Loucy (cell line): ENCODE measurements around the gene EEF1G.

Experiments
- H2AFZ ChIP-seq: fragments of 200-600 bp; sonication (generic); 2 replicates; pipeline ENCODE4 v1.6.0; 2016; ENCODE audit warnings: antibody characterized with exemption, mild to moderate bottlenecking, low read length, moderate library complexity
- H3F3A ChIP-seq: fragments of 200-600 bp; 2 replicates; pipeline ENCODE4 v1.6.0; 2016; ENCODE audit warnings: antibody characterized with exemption, low read depth, mild to moderate bottlenecking
- H3K27me3 ChIP-seq: fragments of 200-600 bp; sonication (generic); 2 replicates; pipeline ENCODE4 v1.6.1; 2014; ENCODE audit warnings: low read length, mild to moderate bottlenecking; ENCODE audit not compliant: insufficient read depth, poor library complexity, severe bottlenecking
- H3K36me3 ChIP-seq: fragments of 200-600 bp; sonication (generic); 2 replicates; pipeline ENCODE4 v1.6.1; 2016; ENCODE audit warnings: low read length; ENCODE audit not compliant: insufficient read depth
- H3K4me1 ChIP-seq: fragments of 200-600 bp; sonication (generic); 2 replicates; pipeline ENCODE4 v1.5.1; 2014; ENCODE audit warnings: low read length, mild to moderate bottlenecking; ENCODE audit not compliant: insufficient read depth, poor library complexity, severe bottlenecking
- H3K4me2 ChIP-seq: fragments of 200-600 bp; sonication (generic); 2 replicates; pipeline ENCODE4 v1.6.0; 2014; ENCODE audit warnings: antibody characterized with exemption, low read length, low read depth, mild to moderate bottlenecking; ENCODE audit not compliant: poor library complexity, severe bottlenecking
- H3K4me3 ChIP-seq: fragments of 200-600 bp; sonication (generic); 2 replicates; pipeline ENCODE4 v1.5.1; 2014; ENCODE audit warnings: low read length, mild to moderate bottlenecking, mixed read lengths; ENCODE audit not compliant: poor library complexity, severe bottlenecking
- H3K79me2 ChIP-seq: fragments of 200-600 bp; sonication (generic); 2 replicates; pipeline ENCODE4 v1.6.1; 2014; ENCODE audit warnings: low read length; ENCODE audit not compliant: insufficient read depth
- H3K9ac ChIP-seq: fragments of 200-600 bp; sonication (generic); 2 replicates; pipeline ENCODE4 v1.6.0; 2014; ENCODE audit warnings: mild to moderate bottlenecking, low read depth, low read length, moderate library complexity; ENCODE audit not compliant: poor library complexity, severe bottlenecking
- H3K9me2 ChIP-seq: fragments of 200-600 bp; sonication (generic); replicated peaks from 2 replicates; pipeline ENCODE4 v1.6.1; 2016; ENCODE audit warnings: low read depth, low read length, mixed read lengths
- H3K9me3 ChIP-seq: fragments of 200-600 bp; sonication (generic); 2 replicates; pipeline ENCODE4 v1.6.1; 2014; ENCODE audit warnings: mild to moderate bottlenecking, antibody characterized with exemption, low read length, low read depth; ENCODE audit not compliant: insufficient read depth
- H4K20me1 ChIP-seq: fragments of 200-600 bp; sonication (generic); 2 replicates; pipeline ENCODE4 v1.6.0; 2014; ENCODE audit warnings: antibody characterized with exemption, low read length, mild to moderate bottlenecking; ENCODE audit not compliant: insufficient read depth, poor library complexity, severe bottlenecking
- EZH2phosphoT487 ChIP-seq: fragments of 200-600 bp; IDR thresholded peaks from 2 replicates; pipeline ENCODE4 v1.6.1; 2018; ENCODE audit warnings: antibody characterized with exemption, mild to moderate bottlenecking, moderate library complexity, borderline replicate concordance
- TF ChIP-seq, protein P1 (sequence below): fragments of 200-600 bp; sonication (generic); conservative IDR thresholded peaks from 2 replicates; pipeline ENCODE4 v1.5.1; 2014; ENCODE audit warnings: mild to moderate bottlenecking, antibody characterized with exemption, low read length

EEF1G gene

DNA sequence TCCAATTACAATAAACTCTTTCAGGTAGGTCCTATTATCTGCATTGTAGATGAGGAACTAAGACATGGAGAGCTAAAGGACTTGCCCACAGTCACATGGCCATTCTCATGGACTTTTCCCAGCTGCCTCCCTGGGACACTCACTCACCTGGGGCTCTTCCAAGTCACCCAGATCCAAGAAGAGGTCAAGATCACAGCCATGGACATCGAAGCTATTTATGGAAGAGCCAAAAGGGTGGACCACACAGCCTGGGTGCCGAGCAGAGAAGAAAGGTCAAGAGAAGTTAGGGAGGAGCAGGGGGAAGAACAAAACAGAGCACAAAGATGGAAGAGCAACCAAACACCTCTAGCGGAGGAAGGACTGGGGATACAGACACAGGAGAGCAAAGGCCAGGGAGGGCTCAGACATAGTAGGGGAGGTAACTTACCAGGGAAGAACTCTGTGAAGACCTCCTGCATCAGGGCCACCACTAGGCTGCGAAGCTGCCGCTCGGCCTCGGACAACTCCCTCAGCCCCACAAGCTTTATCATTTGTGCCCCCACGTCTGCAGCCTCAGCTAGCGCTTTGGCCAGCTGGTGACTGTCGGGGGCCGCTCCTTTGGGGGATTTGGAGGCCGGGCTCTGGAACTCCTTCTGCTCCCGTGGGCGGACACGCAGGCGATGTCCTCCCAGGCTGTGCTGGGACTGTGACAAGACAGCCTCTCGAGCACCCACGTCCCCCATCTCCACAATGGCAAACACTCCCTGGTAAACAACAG lies 7.4 kb upstream of the EEF1G start:
- peaks cover 31% of the 10 kb centered on the region; the same call in 1 of the 2 replicates for H3K79me2 ChIP-seq
- no peaks in the 10 kb centered on the region for H3F3A ChIP-seq
- peaks cover 4% of the 10 kb centered on the region for H4K20me1 ChIP-seq
- no peaks in the 10 kb centered on the region for H3K27me3 ChIP-seq
- no peaks in the 10 kb centered on the region for H3K9me2 ChIP-seq
- no peak overlapping the region for H3K4me2 ChIP-seq
- TF ChIP-seq EZH2phosphoT487 = no peak
- TF ChIP-seq, protein P1, sequence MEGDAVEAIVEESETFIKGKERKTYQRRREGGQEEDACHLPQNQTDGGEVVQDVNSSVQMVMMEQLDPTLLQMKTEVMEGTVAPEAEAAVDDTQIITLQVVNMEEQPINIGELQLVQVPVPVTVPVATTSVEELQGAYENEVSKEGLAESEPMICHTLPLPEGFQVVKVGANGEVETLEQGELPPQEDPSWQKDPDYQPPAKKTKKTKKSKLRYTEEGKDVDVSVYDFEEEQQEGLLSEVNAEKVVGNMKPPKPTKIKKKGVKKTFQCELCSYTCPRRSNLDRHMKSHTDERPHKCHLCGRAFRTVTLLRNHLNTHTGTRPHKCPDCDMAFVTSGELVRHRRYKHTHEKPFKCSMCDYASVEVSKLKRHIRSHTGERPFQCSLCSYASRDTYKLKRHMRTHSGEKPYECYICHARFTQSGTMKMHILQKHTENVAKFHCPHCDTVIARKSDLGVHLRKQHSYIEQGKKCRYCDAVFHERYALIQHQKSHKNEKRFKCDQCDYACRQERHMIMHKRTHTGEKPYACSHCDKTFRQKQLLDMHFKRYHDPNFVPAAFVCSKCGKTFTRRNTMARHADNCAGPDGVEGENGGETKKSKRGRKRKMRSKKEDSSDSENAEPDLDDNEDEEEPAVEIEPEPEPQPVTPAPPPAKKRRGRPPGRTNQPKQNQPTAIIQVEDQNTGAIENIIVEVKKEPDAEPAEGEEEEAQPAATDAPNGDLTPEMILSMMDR = no peak
- H3K36me3 ChIP-seq = peaks cover 39% of the 10 kb centered on the region; the same call in 1 of the 2 replicates
- H2AFZ ChIP-seq = no peak overlapping the region
- H3K9ac ChIP-seq = no peak overlapping the region
- H3K4me3 ChIP-seq = no peak overlapping the region
- no peaks in the 10 kb centered on the region for H3K4me1 ChIP-seq
- no peaks in the 10 kb centered on the region for H3K9me3 ChIP-seq

DNA sequence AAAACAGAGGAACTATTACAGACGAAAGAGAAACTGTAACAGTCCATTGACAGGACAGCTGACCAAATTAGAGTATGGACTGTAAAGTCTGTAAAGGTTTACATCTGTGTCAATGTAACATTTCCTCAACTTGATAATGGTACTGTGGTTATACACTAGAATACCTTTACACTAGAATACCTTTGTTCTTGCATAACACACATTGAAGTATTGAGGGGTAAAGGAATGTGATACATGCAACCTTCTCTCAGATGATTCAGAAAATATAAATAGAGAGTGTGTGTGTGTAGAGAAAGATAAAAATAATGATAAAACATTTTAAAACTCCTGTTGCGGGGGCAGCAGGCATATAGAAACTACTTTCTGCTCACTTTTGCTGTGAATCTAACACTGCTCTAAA lies 5.6 kb upstream of the EEF1G start:
- Histone ChIP-seq H3F3A (no peaks in the 10 kb centered on the region), H4K20me1 (peaks cover 4% of the 10 kb centered on the region), H3K4me1 (peaks cover 8% of the 10 kb centered on the region), H3K27me3 (no peaks in the 10 kb centered on the region), H2AFZ (no peak overlapping the region), H3K9me2 (no peaks in the 10 kb centered on the region), H3K36me3 (peaks cover 39% of the 10 kb centered on the region; the same call in 1 of the 2 replicates), H3K9ac (no peak overlapping the region), H3K9me3 (no peaks in the 10 kb centered on the region), H3K79me2 (peaks cover 33% of the 10 kb centered on the region; the same call in 1 of the 2 replicates), H3K4me2 (no peak overlapping the region), H3K4me3 (no peak overlapping the region)
- TF ChIP-seq EZH2phosphoT487 = no peak
- TF ChIP-seq, protein P1 = no peak

DNA sequence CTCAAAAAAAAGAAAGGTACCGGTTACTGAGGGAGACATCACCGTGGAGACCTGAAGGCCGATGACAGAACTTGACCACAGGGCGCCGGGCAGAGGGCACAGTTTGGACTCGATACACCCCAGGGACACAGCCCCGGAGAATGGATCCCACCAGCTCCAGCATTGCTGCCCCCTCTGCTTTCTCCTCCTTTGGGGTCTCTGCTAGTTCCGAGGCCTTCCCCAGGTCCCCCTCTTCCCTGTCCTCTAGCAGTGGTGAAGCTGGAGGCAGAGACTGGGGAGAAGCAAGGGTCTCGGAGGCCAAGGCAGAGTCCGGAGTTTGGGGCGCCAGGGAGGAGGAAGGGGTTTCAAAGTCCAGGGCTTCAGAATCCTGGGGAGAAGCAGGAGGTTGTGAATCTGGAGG lies 4.8 kb upstream of the EEF1G start:
- no peaks in the 10 kb centered on the region for H3K9me3 ChIP-seq
- H3K9me2 ChIP-seq = no peaks in the 10 kb centered on the region
- H3K9ac ChIP-seq = no peak overlapping the region
- H3K4me1 ChIP-seq = peaks cover 9% of the 10 kb centered on the region
- no peaks in the 10 kb centered on the region for H4K20me1 ChIP-seq
- peaks cover 2% of the 10 kb centered on the region for H3K27me3 ChIP-seq
- peaks cover 36% of the 10 kb centered on the region; the same call in 1 of the 2 replicates for H3K36me3 ChIP-seq
- no peak overlapping the region for H2AFZ ChIP-seq
- H3K79me2 ChIP-seq = peaks cover 27% of the 10 kb centered on the region
- no peak overlapping the region for H3K4me2 ChIP-seq
- TF ChIP-seq EZH2phosphoT487 = no peak
- TF ChIP-seq, protein P1 = no peak
- no peaks in the 10 kb centered on the region for H3F3A ChIP-seq
- H3K4me3 ChIP-seq = no peak overlapping the region
